Aorta (tissue), 5 donors: ENCODE data around the gene CELF2. TPM values are rescaled to one million over a fixed set of nuclear protein-coding genes. Genes with fewer than 3 reads are reported as not detected.

ENCODE experiments used
- ATAC-seq: fragments of 200-7000 bp; cut with Tn5 transposase; one replicate; pipeline ENCODE4 v1.9.1; 2022; ENCODE audit warnings: moderate library complexity; ENCODE audit not compliant: low FRiP score
- DNase-seq, 2 donors: peaks; one replicate each; pipeline ENCODE4 v3.0.0-alpha.2; 2020
- H3K27ac ChIP-seq, 2 donors: one replicate each; pipeline ENCODE4 v1.5.1; 2013; ENCODE audit warnings: low read length in 2 of 2, mild to moderate bottlenecking in 2 of 2, moderate library complexity in 2 of 2, control low read depth in 1 of 2, inconsistent platforms in 1 of 2, low read depth in 1 of 2
- H3K27me3 ChIP-seq, 2 donors: one replicate each; pipeline ENCODE4 v1.6.1; 2013; ENCODE audit warnings: control low read depth in 1 of 2, low read length in 1 of 2, mild to moderate bottlenecking in 1 of 2, moderate library complexity in 1 of 2; ENCODE audit not compliant: insufficient read depth in 2 of 2, control insufficient read depth in 1 of 2
- H3K36me3 ChIP-seq, 2 donors: one replicate each; pipeline ENCODE4 v1.6.1; 2013; ENCODE audit warnings: control low read depth in 1 of 2, low read length in 1 of 2, mild to moderate bottlenecking in 1 of 2; ENCODE audit not compliant: insufficient read depth in 2 of 2, control insufficient read depth in 1 of 2
- H3K4me1 ChIP-seq, 2 donors: one replicate each; pipeline ENCODE4 v1.6.1; 2013; ENCODE audit warnings: low read length in 2 of 2, control low read depth in 1 of 2, mild to moderate bottlenecking in 1 of 2, moderate library complexity in 1 of 2; ENCODE audit not compliant: insufficient read depth in 2 of 2, control insufficient read depth in 1 of 2
- H3K4me3 ChIP-seq, 2 donors: one replicate each; pipeline ENCODE4 v1.5.1; 2013; ENCODE audit warnings: low read length in 2 of 2, control low read depth in 1 of 2, mild to moderate bottlenecking in 1 of 2
- H3K9me3 ChIP-seq: one replicate; pipeline ENCODE4 v1.6.1; 2013; ENCODE audit warnings: mild to moderate bottlenecking, low read length; ENCODE audit not compliant: control insufficient read depth
- WGBS, 2 donors: extraction: QIAGEN DNeasy Blood & Tissue Kit; methylation state at CpG; one replicate each; pipeline ENCODE4 v1.1.7; 2013; 5-methylcytosine and 5-hydroxymethylcytosine counted together
- intact Hi-C, 2 donors: fragments of 100-400 bp; cut with DNase I; formaldehyde crosslinking; loops; one replicate each; pipeline versions ENCODE4 v1.14.2 to v1.15.0; 2022
- polyA plus RNA-seq, 2 donors: library from polyadenylated mRNA; stranded (reverse); fragments of 200-250 nt; gene quantifications; one replicate each; pipeline ENCODE4 v1.2.3, GENCODE V29; 2013
- total RNA-seq, 2 donors: library from RNA; stranded (reverse); fragmentation: NEBNext Ultra II Directional; extraction: Animal tissue kit (Norgen Biotek cat#: 25700); gene quantifications; one replicate each; pipeline ENCODE4 v1.2.1, GENCODE V29; 2021
- donor health status: healthy with polysubstance abuse.
- donor health status: Bipolar disorder and iron deficiency.
- donor health status: DM: no; HTN: no; CAD: no.
- donor health status: DM: no; HTN: no; CAD: no.
- donor health status: DM: yes; HTN: yes; CAD: no.

Gene CELF2
- total and polyA plus RNA-seq, 4 donors, result 10.9 to 55.4 (median 36.4) TPM

- Histone ChIP-seq H3K27me3 (no peaks in the 10 kb centered on the region), H3K9me3 (no peaks in the 10 kb centered on the region), H3K4me1 (no peaks in the 10 kb centered on the region), H3K27ac (no peak overlapping the region), H3K36me3 (no peaks in the 10 kb centered on the region), H3K4me3 (no peak overlapping the region)
- intact Hi-C loops, result no loop called here
- ATAC-seq, result no peak
- WGBS, 2 donors, result 66 to 72% methylated on average over 19 of the region's 19 CpGs
- DNase-seq, result no peak
Measured at GRCh38 chr10:11204351-11204942, 186.8 kb downstream of the CELF2 start.

GRCh38 chr10:11205030-11205772, 187.5 kb downstream of the CELF2 start:
- H3K4me1 ChIP-seq, result no peaks in the 10 kb centered on the region

GRCh38 chr10:11206676-11207559, 189.2 kb downstream of the CELF2 start:
- DNase-seq (no peak), ATAC-seq (no peak)
- Histone ChIP-seq H3K36me3 (no peaks in the 10 kb centered on the region), H3K27me3 (no peaks in the 10 kb centered on the region), H3K9me3 (no peaks in the 10 kb centered on the region), H3K27ac (no peak overlapping the region), H3K4me1 (no peaks in the 10 kb centered on the region), H3K4me3 (no peak overlapping the region)
- intact Hi-C loops, result no loop called here
- 79 to 80% methylated on average over 14 of the region's 14 CpGs for WGBS, 2 donors

More at GRCh38 chr10:11205030-11205772, 187.5 kb downstream of the CELF2 start:
- no peaks in the 10 kb centered on the region for H3K27me3 ChIP-seq
- intact Hi-C loops, result no loop called here
- H3K36me3 ChIP-seq, result no peaks in the 10 kb centered on the region
- no peak for ATAC-seq
- WGBS, 2 donors, result 93 to 95% methylated on average over 13 of the region's 13 CpGs
- no peaks in the 10 kb centered on the region for H3K9me3 ChIP-seq
- DNase-seq, result no peak
- H3K4me3 ChIP-seq, result no peak overlapping the region
- no peak overlapping the region for H3K27ac ChIP-seq

GRCh38 chr10:11207560-11207844, 189.8 kb downstream of the CELF2 start:
- 96 to 97% methylated on average over 15 of the region's 15 CpGs for WGBS, 2 donors
- H3K36me3 ChIP-seq, result no peaks in the 10 kb centered on the region
- no peaks in the 10 kb centered on the region for H3K27me3 ChIP-seq
- no peaks in the 10 kb centered on the region for H3K4me1 ChIP-seq
- DNase-seq, result no peak
- no peaks in the 10 kb centered on the region for H3K9me3 ChIP-seq
- no peak for ATAC-seq
- no peak overlapping the region for H3K4me3 ChIP-seq
- intact Hi-C loops, result no loop called here
- H3K27ac ChIP-seq, result no peak overlapping the region

GRCh38 chr10:11208243-11208642, 190.6 kb downstream of the CELF2 start:
- 96 to 97% methylated on average over 8 of the region's 8 CpGs for WGBS, 2 donors
- H3K4me1 ChIP-seq, result no peaks in the 10 kb centered on the region
- no peak overlapping the region for H3K27ac ChIP-seq
- H3K36me3 ChIP-seq, result no peaks in the 10 kb centered on the region
- H3K4me3 ChIP-seq, result no peak overlapping the region
- DNase-seq (no peak), ATAC-seq (no peak)
- H3K27me3 ChIP-seq, result no peaks in the 10 kb centered on the region
- intact Hi-C loops, result no loop called here
- no peaks in the 10 kb centered on the region for H3K9me3 ChIP-seq

- 95% methylated on average over 13 of the region's 13 CpGs for WGBS, 2 donors
- no peak overlapping the region for H3K27ac ChIP-seq
- ATAC-seq, result no peak
Measured at GRCh38 chr10:11208908-11209829, 191.5 kb downstream of the CELF2 start.

GRCh38 chr10:11209830-11210181, 192.1 kb downstream of the CELF2 start:
- no peak for DNase-seq
- Histone ChIP-seq H3K27ac (no peak overlapping the region), H3K4me3 (no peak overlapping the region), H3K36me3 (no peaks in the 10 kb centered on the region), H3K9me3 (no peaks in the 10 kb centered on the region), H3K27me3 (no peaks in the 10 kb centered on the region), H3K4me1 (no peaks in the 10 kb centered on the region)
- intact Hi-C loops, result no loop called here
- 73 to 79% methylated on average over 6 of the region's 6 CpGs for WGBS, 2 donors
- no peak for ATAC-seq

More at GRCh38 chr10:11208908-11209829, 191.5 kb downstream of the CELF2 start:
- no peak for DNase-seq
- no peaks in the 10 kb centered on the region for H3K27me3 ChIP-seq
- H3K4me1 ChIP-seq, result no peaks in the 10 kb centered on the region
- no peaks in the 10 kb centered on the region for H3K36me3 ChIP-seq
- H3K4me3 ChIP-seq, result no peak overlapping the region
- H3K9me3 ChIP-seq, result no peaks in the 10 kb centered on the region
- intact Hi-C loops, result no loop called here

GRCh38 chr10:11210211-11210922, 192.7 kb downstream of the CELF2 start:
- no peaks in the 10 kb centered on the region for H3K27me3 ChIP-seq
- no peaks in the 10 kb centered on the region for H3K9me3 ChIP-seq
- no peaks in the 10 kb centered on the region for H3K4me1 ChIP-seq
- 91 to 92% methylated on average over 13 of the region's 13 CpGs for WGBS, 2 donors
- no peak overlapping the region for H3K27ac ChIP-seq
- no peak overlapping the region for H3K4me3 ChIP-seq
- ATAC-seq (no peak), DNase-seq (peak in 1 of 2 donors; percentile 65)
- intact Hi-C loops, result no loop called here
- no peaks in the 10 kb centered on the region for H3K36me3 ChIP-seq
